ENCODE results near the gene VAV2.
A peak's percentile ranks its signal among the peaks of the same experiment; 100 is the strongest.

The VAV2 gene

DNA sequence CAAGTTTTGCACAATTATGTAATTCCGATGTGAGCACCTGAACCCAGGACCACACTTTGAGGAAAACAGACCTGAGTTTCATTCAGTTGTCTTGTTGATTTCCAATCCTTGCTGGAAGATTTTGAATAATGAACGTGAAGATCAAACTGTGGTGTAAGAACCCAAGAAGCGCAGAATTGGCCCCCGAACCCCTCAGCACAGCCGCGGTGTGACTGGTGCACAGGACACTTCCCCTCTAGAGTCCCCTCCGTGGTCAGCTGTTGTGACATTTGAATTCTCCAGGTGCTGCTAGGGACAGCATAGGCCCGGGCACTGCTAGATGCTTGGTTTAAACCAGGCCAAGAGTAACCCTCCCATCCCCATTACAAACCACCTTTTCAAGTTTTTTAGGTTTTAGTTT, 34.9 kb upstream of the VAV2 start:
- DNase-seq: no peak

DNA sequence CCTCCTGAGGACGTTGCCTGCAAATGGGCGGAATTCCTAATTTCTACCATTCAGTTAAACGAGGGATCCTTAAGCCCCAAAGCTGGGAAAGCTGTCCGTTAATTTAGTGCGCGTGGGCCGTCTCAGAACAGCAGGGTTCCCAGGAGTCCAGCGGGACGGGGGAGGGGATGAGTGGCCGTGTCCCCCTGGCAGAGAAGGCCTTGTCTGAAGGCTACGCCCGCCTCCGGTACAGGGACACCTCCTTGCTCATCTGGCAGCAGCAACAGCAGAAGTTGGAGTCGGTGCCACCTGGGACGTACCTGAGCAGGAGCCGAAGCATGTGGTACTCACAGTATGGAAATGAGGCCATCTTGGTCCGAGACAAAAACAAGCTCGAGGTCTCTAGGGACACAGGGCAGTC, 34.5 kb upstream of the VAV2 start:
- DNase-seq: no peak

DNA sequence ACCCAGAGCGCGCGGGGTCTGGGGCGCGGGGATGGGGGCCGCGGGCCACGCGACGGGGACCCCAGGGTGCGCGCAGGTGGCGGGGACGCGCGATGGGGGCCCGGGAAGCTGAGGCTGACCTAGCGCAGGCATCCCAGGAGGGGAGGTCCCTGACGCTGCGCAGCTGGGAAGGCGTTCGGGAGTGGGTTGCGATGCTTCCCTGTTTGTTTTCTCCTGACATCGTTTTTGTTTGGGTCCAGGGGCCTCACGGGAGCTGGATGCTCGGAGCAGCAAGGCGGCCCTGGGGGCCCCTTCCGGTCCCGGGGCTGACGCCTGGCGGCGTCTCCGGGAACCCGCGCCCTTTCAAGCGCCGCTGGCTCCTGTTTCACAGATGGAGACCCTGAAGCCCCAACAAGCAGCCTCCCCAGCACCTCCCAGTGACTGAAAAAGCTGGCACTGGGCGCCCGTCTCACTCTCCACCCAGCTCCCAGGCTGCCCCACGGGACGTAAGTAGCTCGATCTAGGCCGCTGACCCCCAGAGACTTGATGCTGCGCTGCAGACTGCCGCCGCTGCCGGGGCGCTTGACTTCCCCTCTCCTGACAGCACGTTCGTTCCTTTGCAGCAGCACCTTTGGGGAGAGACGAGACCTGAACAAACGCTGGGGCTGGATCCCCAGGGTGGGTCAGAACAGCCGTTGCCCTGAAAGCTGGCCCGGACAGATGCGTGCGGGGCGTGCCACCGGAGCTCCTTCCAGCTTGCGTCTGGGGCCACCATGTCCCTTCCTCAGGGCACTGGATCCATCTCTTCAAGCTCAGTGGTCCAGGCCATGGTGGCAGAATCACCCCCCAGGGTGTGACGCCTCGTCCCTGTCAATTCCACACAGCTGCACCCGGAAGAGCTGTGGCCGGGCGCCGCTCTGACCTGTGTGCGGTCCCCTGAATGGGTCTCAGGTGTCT, 33.8 kb upstream of the VAV2 start:
- peak; percentile 24 to 39 for DNase-seq

DNA sequence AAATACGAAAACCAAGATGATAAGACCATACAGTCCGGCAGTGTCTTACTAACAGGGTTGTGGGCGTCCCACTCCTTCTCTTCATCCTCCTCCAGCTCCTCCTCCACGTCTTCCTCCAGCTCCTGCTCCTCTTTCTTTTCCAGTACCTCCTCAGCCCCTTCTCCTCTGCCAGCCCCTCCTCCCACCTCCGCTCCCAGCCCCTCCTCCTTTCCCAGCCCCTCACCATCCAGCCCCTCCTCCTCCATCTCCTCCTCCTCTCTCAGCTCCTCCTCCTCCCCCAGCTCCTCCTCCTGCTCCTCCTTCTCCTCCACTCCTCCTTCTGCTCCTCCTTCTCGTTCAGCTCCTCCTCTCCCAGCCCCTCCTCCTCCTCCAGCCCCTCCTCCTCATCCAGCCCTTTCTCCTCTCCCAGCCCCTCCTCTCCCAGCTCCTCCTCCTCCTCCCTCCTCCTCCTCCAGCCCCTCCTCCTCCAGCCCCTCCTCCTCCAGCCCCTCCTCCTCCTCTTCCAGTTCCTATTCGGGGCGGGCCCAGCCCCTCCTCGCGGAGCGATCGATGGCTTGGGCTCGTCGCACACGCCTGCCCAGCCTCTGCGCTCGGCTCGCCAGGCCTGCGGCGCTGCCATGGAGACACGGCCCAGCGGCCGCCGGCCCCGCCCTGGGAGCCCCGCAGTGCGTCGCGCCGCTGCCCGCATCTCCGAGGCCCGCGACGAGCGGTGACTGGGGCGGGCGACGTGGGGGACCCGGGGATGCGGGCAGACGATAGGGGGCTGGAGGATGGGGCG, 32.9 kb upstream of the VAV2 start, which contains the start of gene BRD3OS:
TSS of gene BRD3OS (plus strand) at position 654 of the 778 bp plus-strand sequence. CDS start 1,267 bp downstream, outside the sequence.
- peak; percentile 94 to 97 for DNase-seq

DNA sequence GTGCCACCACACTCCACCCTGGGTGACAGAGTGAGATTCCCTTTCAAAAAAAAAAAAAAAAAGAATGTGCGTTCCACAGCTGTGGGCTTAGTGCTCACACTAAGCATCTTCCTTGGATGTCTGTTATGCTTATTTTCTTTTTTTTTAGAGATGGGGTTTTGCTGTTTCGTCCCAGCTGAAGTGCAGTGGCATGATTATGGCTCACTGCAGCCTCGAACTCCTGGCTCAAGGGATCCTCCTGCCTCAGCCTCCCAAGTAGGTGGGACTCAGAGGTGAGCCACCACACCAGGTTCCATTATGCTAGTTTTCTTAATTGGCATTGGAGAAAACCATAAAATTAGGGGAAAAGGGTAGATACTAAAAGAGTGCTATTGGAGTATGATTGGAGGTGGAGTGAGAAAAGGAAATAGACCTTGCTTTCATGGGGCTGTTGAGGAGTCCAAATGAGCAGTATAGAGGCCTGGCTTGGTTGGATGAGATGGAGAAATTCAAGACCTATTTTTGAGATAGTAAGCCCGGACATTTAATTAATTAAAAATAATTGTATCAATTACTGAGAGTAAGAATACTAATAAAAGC, 32.2 kb upstream of the VAV2 start:
- no peak for DNase-seq

DNA sequence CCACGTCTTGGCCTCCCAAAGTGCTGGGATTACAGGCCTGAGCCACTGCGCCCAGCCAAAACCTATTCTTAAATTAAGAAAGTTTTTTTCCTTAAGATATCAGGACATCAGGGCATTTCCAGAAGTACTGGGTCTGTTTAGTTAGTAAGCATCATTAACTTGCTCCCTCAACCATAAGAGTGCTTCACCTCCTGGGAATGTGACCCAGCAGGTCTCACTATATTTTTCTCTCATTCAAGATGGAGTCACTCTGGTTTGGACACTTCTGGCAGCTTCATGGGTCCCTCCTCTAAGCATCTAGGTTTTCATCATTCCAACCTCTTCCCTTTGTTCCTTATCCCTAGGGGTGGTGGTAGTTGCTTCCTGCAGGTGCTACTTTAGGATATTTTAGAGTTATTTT, 22.8 kb upstream of the VAV2 start:
- DNase-seq: no peak

DNA sequence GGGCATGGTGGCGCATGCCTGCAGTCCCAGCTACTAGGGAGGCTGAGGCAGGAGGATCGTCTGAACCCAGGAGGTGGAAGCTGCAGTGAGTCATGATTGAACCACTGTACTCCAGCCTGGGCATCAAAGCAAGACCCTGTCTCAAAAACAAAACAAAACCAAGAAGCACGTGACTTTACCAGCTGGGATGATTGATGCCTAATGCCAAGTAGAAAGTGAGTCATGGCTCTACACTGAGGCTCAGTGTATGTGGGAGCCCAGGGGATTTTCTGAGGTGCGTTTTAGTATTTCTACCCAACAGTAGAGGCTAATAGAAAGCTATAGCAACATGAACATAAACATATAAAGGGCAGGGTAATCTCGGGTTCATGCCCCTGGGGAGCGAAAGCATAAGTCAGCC, 19.3 kb upstream of the VAV2 start:
- no peak for DNase-seq

DNA sequence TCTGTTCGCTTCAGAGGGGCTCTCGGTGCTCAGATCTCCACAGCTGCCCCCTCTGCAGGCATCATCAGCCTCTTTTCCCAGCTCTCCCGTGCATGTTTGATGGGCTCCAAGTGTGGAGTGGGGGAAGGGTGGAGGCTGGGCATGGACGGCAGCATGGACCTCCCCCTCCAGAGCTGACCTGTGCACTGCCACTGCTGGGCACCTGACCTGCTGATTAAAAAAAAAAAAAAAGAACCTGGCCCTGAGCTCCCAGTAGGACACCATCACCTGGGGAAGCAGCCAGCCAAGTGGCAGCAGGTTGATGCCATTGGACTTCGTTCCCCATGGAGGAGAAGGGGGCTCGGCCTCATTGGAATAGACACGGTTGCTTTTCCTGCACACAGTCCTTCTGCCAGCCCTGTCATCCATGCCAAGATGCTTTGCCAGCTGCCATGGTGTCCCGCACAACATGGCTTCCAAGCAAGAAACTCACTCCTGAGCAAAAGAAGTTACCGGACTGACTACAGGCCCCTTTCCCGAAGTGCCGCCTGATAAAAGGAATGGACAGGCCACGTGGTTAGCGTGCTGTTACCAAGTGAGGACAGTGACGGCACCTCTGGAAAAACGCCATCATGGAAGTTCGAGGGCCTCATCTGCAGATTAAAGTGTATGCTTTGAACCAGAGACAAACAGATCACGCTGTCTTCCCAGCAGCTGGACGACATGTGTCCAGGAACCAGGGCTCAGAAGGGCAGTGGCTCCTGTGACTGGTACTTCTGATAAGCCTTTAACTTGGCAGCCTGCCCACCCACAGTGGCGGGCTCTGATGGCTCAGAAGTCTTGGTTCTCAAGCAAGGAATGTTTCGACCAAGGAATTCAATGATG, 18.4 kb upstream of the VAV2 start:
- no peak for DNase-seq

DNA sequence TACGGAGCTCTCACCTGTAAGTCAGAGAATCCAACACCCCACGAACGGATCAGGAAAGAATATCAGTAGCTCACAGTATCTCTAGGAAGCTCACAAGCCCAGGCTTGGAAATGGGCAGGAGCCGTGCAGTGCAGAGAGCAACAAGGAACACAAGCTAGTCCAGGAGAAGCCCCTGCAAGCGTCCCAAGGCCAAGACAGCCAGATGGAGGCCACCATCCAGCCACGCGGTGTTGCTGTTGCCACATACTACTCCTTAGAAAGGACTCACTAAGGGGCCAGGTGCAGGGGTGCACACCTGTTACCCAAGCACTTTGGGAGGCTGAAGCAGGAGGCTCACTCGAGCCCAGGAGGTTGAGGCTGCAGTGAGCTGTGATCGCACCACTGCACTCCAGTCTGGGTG, 15.4 kb upstream of the VAV2 start:
- DNase-seq: no peak

DNA sequence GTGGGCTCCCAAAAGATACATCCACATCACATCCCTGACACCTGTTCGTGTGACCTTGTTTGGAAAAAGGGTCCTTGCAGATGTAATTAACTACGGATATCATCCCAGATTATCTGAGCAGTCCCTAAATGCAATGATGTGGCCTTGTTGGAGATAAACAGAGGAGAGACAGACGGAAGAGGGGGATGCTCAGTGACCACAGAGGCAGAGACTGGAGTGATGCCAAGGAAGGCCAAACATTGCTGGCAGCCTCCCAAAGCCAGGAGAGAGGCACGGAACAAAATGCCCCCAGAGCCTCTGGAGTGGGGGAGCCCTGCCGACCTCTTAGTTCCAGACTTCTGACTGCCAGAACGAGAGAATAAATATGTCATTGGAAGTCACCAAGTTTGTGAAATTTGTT, 15.0 kb upstream of the VAV2 start:
- DNase-seq: no peak

DNA sequence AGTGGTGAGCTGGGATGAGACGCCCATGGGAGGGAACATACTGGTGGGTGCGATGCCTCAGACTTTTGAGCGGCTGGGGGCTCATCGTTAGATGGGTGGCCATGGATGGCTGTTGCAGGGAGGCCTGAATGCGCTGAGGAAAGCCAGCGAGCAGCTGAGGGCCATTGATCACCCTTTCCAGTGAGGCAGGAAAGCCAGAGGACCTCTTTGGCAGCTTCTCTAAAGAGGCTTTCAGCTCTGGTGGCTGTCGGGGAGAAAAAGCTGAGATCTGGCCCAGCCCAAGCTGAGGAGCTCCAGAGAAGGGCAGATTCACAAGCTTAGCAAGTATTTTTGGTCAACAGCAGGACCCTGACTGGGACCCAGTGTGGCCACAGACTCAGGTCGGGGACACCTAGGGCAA, 13.3 kb upstream of the VAV2 start:
- DNase-seq: no peak

DNA sequence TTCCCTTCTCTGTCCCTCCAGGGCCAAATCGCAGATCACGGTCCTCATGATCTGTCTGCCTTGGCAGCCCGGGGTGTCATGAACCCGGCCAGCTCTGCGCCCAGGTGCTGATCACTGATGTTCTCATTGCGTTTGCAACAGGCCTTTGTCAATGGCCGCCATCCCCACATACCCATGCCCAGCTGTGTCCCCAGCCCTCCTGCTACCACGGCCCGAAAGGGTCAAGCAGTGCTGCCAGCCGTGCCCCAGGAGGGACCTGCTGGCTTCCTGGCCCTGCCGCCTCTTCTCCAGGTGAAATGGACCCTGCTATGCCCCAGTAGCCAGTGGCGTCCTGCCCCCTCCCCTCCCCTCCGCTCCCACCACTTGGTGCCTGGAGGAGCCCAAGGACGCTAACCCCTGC, 12.8 kb upstream of the VAV2 start:
- DNase-seq: no peak

DNA sequence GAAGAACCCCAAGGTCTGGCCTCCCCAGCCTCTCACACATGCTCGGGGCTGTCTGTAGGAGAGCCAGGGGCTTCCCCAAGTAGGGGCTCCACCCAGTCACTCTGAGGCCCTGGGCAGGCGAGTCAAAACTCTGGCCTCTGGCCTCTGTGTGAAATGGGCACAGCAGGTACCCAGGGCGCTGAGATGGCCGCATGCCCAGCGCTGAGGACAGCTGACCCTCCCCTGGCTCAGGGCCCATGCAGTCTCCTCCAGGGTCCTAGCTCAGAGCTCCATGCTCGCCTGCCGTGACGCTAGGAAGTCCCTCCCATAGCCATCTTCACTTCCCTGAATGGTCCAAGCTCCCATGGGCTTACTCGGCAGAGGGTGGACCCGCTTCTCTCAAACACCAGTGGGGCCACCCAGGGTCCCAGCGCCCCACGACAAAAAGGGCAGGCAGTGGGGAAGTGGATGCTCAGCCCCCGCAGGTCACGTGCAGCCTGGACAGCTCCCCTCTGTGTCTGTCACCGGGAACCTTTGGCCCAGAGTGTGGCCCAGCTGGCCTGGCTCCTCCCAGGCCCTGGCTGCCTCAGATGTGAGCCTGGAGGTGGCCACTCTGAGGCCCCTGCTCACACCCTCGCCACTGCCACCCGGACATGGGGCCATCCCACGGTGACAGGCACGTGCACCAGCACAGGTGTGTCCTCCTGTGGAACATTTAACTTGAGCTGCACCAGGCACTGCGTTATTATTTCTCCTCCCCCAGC, 12.2 kb upstream of the VAV2 start:
- DNase-seq: no peak

DNA sequence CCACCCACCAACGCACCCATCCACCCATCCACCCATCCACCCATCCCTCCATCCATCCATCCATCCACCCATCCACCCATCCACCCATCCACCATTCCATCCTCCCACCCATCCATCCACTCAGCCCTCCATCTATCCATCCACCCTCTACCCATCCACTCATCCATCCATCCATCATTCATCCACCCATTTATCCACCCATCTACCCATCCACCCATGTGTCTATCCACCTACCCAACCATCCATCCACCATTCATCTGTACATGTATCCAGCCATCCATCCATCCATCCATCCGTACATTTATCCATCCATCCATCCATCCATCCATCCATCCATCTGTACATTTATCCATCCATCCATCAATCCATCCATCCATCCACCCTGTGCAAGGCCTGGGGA, 11.1 kb upstream of the VAV2 start:
- no peak for DNase-seq

DNA sequence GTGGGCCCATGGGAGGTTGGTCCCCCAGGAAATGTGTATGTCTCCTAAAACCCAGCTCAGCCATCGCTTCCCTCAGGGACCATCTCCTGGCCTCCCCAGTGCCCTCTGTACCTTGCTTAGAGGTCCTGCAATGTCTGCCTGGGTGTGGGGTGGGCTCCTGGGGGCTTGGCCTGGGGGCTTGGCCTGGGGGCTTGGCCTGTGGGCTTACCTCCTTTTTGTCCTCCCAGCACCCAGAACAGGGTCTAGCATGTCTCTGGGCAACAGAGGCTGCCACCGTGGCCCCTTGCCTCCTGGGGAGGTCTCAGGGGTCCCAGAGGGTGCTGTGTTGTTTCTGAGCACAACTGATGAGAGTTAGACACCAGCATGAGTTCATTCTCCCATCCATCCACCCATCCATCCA, 10.7 kb upstream of the VAV2 start:
- DNase-seq: no peak

DNA sequence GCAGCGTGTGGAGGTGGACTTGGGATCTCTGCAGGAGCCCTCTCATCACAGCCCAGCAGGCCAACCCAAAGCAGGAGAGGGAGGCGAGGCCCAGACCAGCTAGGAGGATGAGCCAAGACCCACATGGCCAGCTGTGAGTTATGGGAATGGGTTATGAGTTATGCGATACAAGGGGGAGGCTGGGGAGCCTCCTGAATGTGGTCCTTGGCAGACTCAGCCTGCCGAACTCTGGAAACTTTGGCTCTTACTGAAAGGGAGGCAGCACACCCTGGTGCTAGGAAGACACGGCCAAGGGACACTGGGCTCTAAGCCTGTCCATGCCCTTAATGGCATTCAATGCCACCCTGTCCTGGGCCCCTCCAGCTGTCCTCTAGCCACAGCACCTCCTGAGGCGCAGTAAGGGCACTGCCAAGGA, 7.7 kb upstream of the VAV2 start:
- DNase-seq: no peak

DNA sequence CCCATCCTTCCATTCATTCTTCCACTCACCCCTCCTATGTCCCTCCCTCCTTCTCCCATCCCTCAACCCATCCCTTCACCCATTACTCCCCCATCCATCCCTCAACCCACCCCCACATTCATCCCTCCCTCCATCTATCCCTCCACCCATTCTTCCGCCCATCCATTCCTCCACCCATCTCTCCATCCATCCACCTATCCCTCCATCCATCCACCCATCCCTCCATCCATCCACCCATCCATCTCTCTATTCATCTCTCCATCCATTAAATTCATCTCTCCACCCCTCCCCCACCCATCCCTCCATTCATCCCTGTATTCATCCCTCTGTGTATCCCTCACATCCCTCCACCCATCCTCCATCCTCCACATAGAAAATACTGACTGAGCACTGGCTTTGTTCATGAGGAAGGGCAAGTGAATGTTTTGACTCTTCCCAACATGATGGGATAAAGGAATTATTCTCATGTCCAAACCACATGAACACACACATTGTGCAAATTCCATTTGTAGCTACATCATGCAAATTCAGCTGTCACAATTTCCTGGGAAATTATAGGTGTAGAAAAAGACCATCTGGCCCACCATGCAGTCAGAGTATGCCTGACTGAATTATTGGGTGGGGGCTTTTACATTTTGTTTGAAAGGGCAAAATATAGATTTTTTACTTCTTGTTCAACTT, 6.9 kb upstream of the VAV2 start:
- DNase-seq: no peak

DNA sequence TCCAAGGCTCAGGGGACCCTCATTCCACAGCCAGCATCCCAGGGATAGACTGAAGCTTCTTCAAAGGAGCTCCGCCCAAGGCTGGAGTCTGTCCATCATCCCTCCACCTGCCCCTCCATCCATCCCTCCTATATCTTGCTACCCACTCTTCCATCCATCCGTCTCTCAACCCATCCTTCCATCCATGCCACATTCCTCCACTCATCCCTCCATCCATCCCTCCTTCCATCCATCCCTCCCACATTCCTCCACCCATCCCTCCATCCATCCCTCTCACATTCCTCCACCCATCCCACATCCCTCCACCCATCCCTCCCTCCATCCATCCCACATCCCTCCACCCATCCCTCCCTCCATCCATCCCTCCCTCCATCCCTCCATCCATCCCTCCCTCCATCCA, 5.5 kb upstream of the VAV2 start:
- no peak for DNase-seq

DNA sequence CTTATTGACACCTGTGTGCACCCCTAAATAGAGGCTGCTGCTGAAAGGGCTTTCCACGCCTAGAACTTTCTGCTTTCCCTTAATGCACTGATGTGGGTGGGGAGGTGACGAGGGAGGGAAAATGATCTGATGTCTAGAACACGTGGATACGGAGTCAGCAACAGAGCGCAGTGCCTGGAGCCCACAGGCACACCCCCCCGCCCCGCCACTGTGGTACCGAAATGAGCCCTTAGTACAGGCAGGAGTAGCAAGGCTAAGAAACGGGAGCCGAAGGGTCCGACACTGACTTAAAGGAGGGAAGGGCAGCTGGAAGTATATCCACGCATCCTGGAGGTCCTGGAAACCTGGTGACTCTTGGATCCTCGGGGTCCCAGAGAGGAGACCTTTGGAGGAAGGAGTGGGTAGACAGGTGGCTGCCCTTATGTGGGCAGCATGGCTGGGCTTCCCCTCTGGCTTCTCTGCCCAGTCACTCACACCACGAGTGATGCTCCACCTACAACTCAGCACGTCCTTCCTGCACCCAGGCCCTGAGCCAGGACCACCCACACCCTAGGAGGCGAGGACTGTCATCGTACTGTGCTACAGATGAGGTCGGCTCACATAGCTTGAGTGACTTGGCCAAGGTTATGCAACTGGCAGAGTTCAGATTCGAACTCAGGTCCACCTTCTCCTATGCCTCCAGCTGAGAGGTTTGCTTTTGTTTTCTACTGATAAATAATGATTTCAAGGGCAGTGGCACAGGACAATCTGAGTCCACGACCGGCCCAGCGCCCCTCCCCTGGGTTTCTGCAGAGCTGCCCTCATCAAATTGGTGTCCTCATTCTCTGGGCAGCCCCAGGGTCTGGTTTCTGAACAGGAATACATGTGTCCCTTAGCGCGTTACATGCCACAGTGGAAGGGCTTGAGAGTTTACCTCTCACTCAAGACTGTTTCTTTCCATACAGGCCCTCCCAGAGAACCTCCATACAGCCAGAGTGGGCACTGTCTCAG, 4.7 kb upstream of the VAV2 start:
- DNase-seq: no peak

Data from CD4-positive, alpha-beta T cell treated with Interleukin-1 beta for 1 hour (primary cell).